Thymus (tissue), 11 donors: ENCODE results near the gene GJA9. TPM values are rescaled to one million over a fixed set of nuclear protein-coding genes. Genes with fewer than 3 reads are reported as not detected.
"Not testable (repeated sequence)": the region's sequence is repeated elsewhere in the genome, so short reads cannot be mapped to it uniquely, and the experiment has no call there.

Experiments
- DNase-seq, 9 donors: peaks; one replicate each; pipeline ENCODE4 v3.0.0-alpha.2; 2013; ENCODE audit warnings: low spot score in 9 of 9, low read depth in 6 of 9, missing footprints in 1 of 9
- H3K27ac ChIP-seq, 2 donors: one replicate each; pipeline ENCODE4 v1.5.1; 2013; ENCODE audit warnings: control low read depth in 1 of 2, low read depth in 1 of 2, low read length in 1 of 2, mild to moderate bottlenecking in 1 of 2, moderate library complexity in 1 of 2
- H3K27me3 ChIP-seq, 2 donors: one replicate each; pipeline ENCODE4 v1.5.1; 2013; ENCODE audit warnings: low read length in 1 of 2; ENCODE audit not compliant: control insufficient read depth in 2 of 2, insufficient read depth in 1 of 2
- H3K36me3 ChIP-seq, 2 donors: one replicate each; pipeline ENCODE4 v1.5.1; 2013; ENCODE audit warnings: low read length in 1 of 2, mild to moderate bottlenecking in 1 of 2, moderate library complexity in 1 of 2; ENCODE audit not compliant: control insufficient read depth in 2 of 2, insufficient read depth in 2 of 2
- H3K4me1 ChIP-seq, 2 donors: one replicate each; pipeline ENCODE4 v1.5.1; 2013; ENCODE audit warnings: low read length in 2 of 2; ENCODE audit not compliant: control insufficient read depth in 2 of 2, insufficient read depth in 2 of 2
- H3K4me3 ChIP-seq, 2 donors: one replicate each; pipeline ENCODE4 v1.5.1; 2013; ENCODE audit warnings: low read length in 2 of 2, control low read depth in 1 of 2, mild to moderate bottlenecking in 1 of 2
- H3K9me3 ChIP-seq, 2 donors: one replicate each; pipeline ENCODE4 v1.5.1; 2013; ENCODE audit warnings: low read length in 1 of 2, mild to moderate bottlenecking in 1 of 2; ENCODE audit not compliant: control insufficient read depth in 2 of 2, insufficient read depth in 1 of 2
- WGBS: extraction: QIAGEN DNeasy Blood & Tissue Kit; methylation state at CpG from one replicate; pipeline ENCODE4 v1.1.7; 2013; 5-methylcytosine and 5-hydroxymethylcytosine counted together
- polyA plus RNA-seq: library from polyadenylated mRNA; stranded (reverse); fragments of 200-250 nt; gene quantifications from one replicate; pipeline ENCODE4 v1.2.3, GENCODE V29; 2013
- total RNA-seq: library from RNA; stranded (reverse); fragments of 120-200 nt; gene quantifications from one replicate; pipeline ENCODE4 v1.2.4, GENCODE V29; 2013
- donor health status: healthy.

GJA9 gene
- total and polyA plus RNA-seq, 2 donors: 0.05 to 0.11 TPM

DNA sequence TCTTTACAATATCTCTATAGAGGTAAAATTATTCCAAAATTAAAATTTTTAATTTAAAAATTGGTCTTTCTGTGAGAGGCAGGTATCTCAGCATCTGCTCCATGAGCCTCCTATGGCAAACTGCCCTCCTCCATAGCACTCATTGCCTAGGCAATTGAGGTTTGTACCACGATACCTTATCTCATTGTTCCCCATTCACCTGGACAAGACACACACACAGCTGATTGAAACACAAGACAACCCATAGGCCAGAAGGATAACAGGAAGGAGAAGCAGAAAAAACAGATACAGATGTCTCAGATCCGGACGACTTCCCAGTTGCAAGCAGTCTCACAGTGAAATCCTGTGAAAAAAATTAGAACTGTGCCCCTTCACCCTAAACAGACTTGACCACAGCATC, 36.0 kb upstream of the GJA9 start:
- H3K9me3 ChIP-seq: no peaks in the 10 kb centered on the region
- DNase-seq: no peak
- no peaks in the 10 kb centered on the region for H3K36me3 ChIP-seq
- H3K4me1 ChIP-seq: no peaks in the 10 kb centered on the region
- no peak overlapping the region for H3K27ac ChIP-seq
- H3K4me3 ChIP-seq: no peak overlapping the region
- no peaks in the 10 kb centered on the region for H3K27me3 ChIP-seq
- 92% methylated on average over 3 of the region's 3 CpGs for WGBS

- Histone ChIP-seq H3K27me3 (no peaks in the 10 kb centered on the region), H3K27ac (no peak overlapping the region), H3K4me3 (no peak overlapping the region), H3K4me1 (no peaks in the 10 kb centered on the region), H3K9me3 (no peaks in the 10 kb centered on the region), H3K36me3 (no peaks in the 10 kb centered on the region)
- WGBS: 80% methylated on average over 3 of the region's 3 CpGs
- no peak for DNase-seq
Observed at GRCh38 chr1:38915352-38915948, 34.1 kb upstream of the GJA9 start.

DNA sequence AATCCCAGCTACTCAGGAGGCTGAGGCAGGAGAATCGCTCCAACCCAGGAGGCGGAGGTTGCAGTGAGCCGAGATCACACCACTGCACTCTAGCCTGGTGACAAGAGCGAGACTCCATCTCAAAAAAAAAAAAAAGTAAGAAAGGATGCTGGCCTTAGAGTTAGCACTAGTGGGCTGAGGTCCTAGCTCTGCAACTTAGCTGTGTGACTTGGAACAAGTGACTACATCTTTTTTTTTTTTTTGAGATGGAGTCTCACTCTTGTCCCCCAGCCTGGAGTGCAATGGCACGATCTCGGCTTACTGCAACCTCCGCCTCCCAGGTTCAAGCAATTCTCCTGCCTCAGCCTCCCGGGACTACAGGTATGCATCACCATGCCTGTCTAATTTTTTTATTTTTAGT, 33.5 kb upstream of the GJA9 start:
- not testable (repeated sequence) for H3K27ac ChIP-seq, DNase-seq, H3K36me3 ChIP-seq, H3K4me1 ChIP-seq, H3K27me3 ChIP-seq, H3K4me3 ChIP-seq, H3K9me3 ChIP-seq
- WGBS: 99% methylated on average over 8 of the region's 8 CpGs

- no peak for DNase-seq
- Histone ChIP-seq H3K27ac (no peak overlapping the region), H3K4me1 (no peaks in the 10 kb centered on the region), H3K4me3 (no peak overlapping the region), H3K9me3 (peaks cover 0 to 5% of the 10 kb centered on the region in 2 donors), H3K27me3 (no peaks in the 10 kb centered on the region), H3K36me3 (no peaks in the 10 kb centered on the region)
- WGBS: 91% methylated on average over 13 of the region's 13 CpGs
Observed at GRCh38 chr1:38908821-38909220, 27.4 kb upstream of the GJA9 start.

DNA sequence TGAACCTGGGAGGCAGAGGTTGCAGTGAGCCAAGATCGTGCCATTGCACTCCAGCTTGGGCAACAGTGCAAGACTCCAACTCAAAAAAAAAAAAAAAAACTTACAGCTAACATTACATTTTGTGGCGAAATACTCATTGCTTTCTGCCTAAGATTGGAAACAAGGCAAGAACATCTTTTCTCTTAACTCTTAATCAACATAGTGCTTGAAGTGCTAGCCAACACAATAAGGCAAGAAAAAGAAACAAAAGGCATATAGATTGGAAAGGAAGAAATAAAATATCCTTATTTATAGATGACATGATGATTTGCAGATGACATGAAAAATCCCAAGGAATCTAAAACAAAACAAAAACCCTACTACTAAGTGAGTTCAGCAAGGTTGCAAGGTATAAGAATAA, 24.6 kb upstream of the GJA9 start:
- WGBS: 74% methylated on average over 2 of the region's 2 CpGs
- Histone ChIP-seq H3K4me1 (no peaks in the 10 kb centered on the region), H3K36me3 (no peaks in the 10 kb centered on the region), H3K27ac (no peak overlapping the region), H3K4me3 (no peak overlapping the region), H3K27me3 (no peaks in the 10 kb centered on the region), H3K9me3 (peaks cover 0 to 5% of the 10 kb centered on the region in 2 donors)
- no peak for DNase-seq

GRCh38 chr1:38899560-38899959, 18.2 kb upstream of the GJA9 start:
- 92% methylated on average over 4 of the region's 4 CpGs for WGBS
- no peak overlapping the region for H3K4me3 ChIP-seq
- no peaks in the 10 kb centered on the region for H3K27me3 ChIP-seq
- H3K4me1 ChIP-seq: no peaks in the 10 kb centered on the region
- no peaks in the 10 kb centered on the region for H3K9me3 ChIP-seq
- DNase-seq: no peak
- no peaks in the 10 kb centered on the region for H3K36me3 ChIP-seq
- H3K27ac ChIP-seq: no peak overlapping the region

- no peak overlapping the region for H3K4me3 ChIP-seq
- H3K27ac ChIP-seq: no peak overlapping the region
- no peaks in the 10 kb centered on the region for H3K9me3 ChIP-seq
- H3K4me1 ChIP-seq: no peaks in the 10 kb centered on the region
- no peak for DNase-seq
- H3K36me3 ChIP-seq: no peaks in the 10 kb centered on the region
- H3K27me3 ChIP-seq: no peaks in the 10 kb centered on the region
Observed at GRCh38 chr1:38898653-38899230, 17.4 kb upstream of the GJA9 start.

DNA sequence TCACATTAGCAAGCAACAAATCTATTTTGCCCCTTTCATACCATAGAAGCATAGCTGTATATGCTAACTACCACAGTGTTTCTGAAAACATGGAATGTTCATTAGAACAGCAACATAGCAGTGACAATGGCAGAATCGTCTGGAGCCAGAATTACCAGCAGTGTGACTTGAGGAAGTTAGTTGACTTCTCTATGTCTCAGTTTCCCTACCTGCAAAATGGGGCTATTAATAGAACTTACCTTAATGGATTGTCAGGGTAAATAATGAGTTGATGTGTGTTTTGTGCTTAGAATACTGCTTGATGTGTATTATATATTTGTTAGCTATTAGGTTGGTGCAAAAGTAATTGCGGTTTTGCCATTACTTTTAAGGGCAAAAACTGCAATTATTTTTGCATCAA, 14.8 kb upstream of the GJA9 start:
- Histone ChIP-seq H3K27ac (no peak overlapping the region), H3K36me3 (no peaks in the 10 kb centered on the region), H3K4me1 (no peaks in the 10 kb centered on the region), H3K9me3 (no peaks in the 10 kb centered on the region), H3K27me3 (no peaks in the 10 kb centered on the region), H3K4me3 (no peak overlapping the region)
- WGBS: 97% methylated on average over 2 of the region's 2 CpGs
- DNase-seq: no peak

GRCh38 chr1:38892976-38893375, 11.6 kb upstream of the GJA9 start:
- WGBS: 96% methylated on average over 1 of the region's 1 CpG
- H3K9me3 ChIP-seq: no peaks in the 10 kb centered on the region
- DNase-seq: no peak
- no peak overlapping the region for H3K4me3 ChIP-seq
- no peaks in the 10 kb centered on the region for H3K4me1 ChIP-seq
- no peaks in the 10 kb centered on the region for H3K27me3 ChIP-seq
- H3K36me3 ChIP-seq: no peaks in the 10 kb centered on the region
- no peak overlapping the region for H3K27ac ChIP-seq
